HG02870 (cell line): ENCODE results near the gene XRN2.
"Not testable (repeated sequence)": the region's sequence is repeated elsewhere in the genome, so short reads cannot be mapped to it uniquely, and the experiment has no call there.

ENCODE experiments used
- ATAC-seq: cut with Tn5 transposase; IDR thresholded peaks from one replicate; pipeline ENCODE4 v1.9.1; 2021; ENCODE audit warnings: mild to moderate bottlenecking, moderate library complexity; ENCODE audit not compliant: unreplicated experiment

The XRN2 gene

GRCh38 chr20:21344961-21345360 is 41.8 kb downstream of the XRN2 start:
- no peak for ATAC-seq

GRCh38 chr20:21352703-21353102 is 49.6 kb downstream of the XRN2 start:
- no peak for ATAC-seq

GRCh38 chr20:21353236-21353635 is 50.1 kb downstream of the XRN2 start:
- ATAC-seq = no peak

GRCh38 chr20:21355981-21356380 is 52.9 kb downstream of the XRN2 start:
- ATAC-seq = no peak

- no peak for ATAC-seq
Observed at GRCh38 chr20:21356386-21356785, 53.3 kb downstream of the XRN2 start.

GRCh38 chr20:21357844-21358243 is 54.7 kb downstream of the XRN2 start:
- ATAC-seq = no peak

- no peak for ATAC-seq
Observed at GRCh38 chr20:21358737-21359136, 55.6 kb downstream of the XRN2 start.

GRCh38 chr20:21360705-21361104 is 57.6 kb downstream of the XRN2 start:
- no peak for ATAC-seq

GRCh38 chr20:21361266-21361665 is 58.1 kb downstream of the XRN2 start:
- ATAC-seq = no peak

GRCh38 chr20:21364413-21364812 is 61.3 kb downstream of the XRN2 start:
- ATAC-seq = no peak

- no peak for ATAC-seq
Observed at GRCh38 chr20:21365771-21366170, 62.6 kb downstream of the XRN2 start.

GRCh38 chr20:21366273-21366672 is 63.1 kb downstream of the XRN2 start:
- not testable (repeated sequence) for ATAC-seq

GRCh38 chr20:21368791-21369190 is 65.7 kb downstream of the XRN2 start:
- no peak for ATAC-seq

GRCh38 chr20:21371193-21371592 is 68.1 kb downstream of the XRN2 start:
- no peak for ATAC-seq

GRCh38 chr20:21372016-21372415 is 68.9 kb downstream of the XRN2 start:
- no peak for ATAC-seq

GRCh38 chr20:21373436-21373835 is 70.3 kb downstream of the XRN2 start:
- no peak for ATAC-seq

- no peak for ATAC-seq
Observed at GRCh38 chr20:21376626-21377025, 73.5 kb downstream of the XRN2 start.

- no peak for ATAC-seq
Observed at GRCh38 chr20:21377701-21378100, 74.6 kb downstream of the XRN2 start.

- ATAC-seq = no peak
Observed at GRCh38 chr20:21378259-21378658, 75.1 kb downstream of the XRN2 start.

GRCh38 chr20:21380711-21381110 is 77.6 kb downstream of the XRN2 start:
- ATAC-seq = no peak

- no peak for ATAC-seq
Observed at GRCh38 chr20:21381619-21382018, 78.5 kb downstream of the XRN2 start.

GRCh38 chr20:21384308-21384892 is 81.3 kb downstream of the XRN2 start:
- ATAC-seq = no peak

GRCh38 chr20:21386111-21386510 is 83.0 kb downstream of the XRN2 start:
- no peak for ATAC-seq
